HUES48 (cell line): ENCODE results near the gene ATP2C1.
A peak's percentile ranks its signal among the peaks of the same experiment; 100 is the strongest.

Experiments used
- H3K27ac ChIP-seq: one replicate; pipeline ENCODE4 v1.7.0; 2013; ENCODE audit warnings: low read depth, low read length, inconsistent platforms
- H3K27me3 ChIP-seq: 2 replicates; pipeline ENCODE4 v1.6.1; 2013; ENCODE audit warnings: mild to moderate bottlenecking, low read length; ENCODE audit not compliant: control insufficient read depth, insufficient read depth
- H3K36me3 ChIP-seq: 2 replicates; pipeline ENCODE4 v1.6.1; 2013; ENCODE audit warnings: low read length; ENCODE audit not compliant: control insufficient read depth, insufficient read depth
- H3K4me1 ChIP-seq: 2 replicates; pipeline ENCODE4 v1.6.1; 2013; ENCODE audit warnings: mild to moderate bottlenecking, low read length; ENCODE audit not compliant: control insufficient read depth, insufficient read depth
- H3K4me3 ChIP-seq: 2 replicates; pipeline ENCODE4 v1.5.1; 2013; ENCODE audit warnings: mild to moderate bottlenecking, low read depth, low read length
- H3K9ac ChIP-seq: 2 replicates; pipeline ENCODE4 v1.6.1; 2013; ENCODE audit warnings: mild to moderate bottlenecking, low read depth, low read length, moderate library complexity
- H3K9me3 ChIP-seq: 2 replicates; pipeline ENCODE4 v1.6.1; 2013; ENCODE audit warnings: low read length; ENCODE audit not compliant: control insufficient read depth, insufficient read depth

ATP2C1 gene

DNA sequence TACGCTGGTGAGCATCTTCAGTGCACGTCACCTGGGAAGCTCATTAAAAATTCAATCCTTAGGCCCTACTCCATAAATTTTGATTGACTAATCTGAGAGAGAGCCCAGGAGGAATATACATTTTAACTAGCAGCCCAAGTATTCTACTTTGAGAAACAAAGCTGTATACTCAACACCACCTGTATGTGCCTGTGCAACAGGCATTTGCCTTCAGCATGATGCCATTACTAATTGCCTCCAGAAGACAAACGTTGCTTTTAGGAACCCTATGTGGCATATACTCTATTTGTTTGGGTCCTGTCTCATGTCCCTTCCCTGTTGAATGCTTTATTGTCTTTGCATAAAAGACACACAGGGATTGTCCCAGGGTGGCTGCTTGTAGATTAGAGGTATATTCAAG, 125.1 kb downstream of the ATP2C1 start:
- Histone ChIP-seq H3K9ac (no peak overlapping the region), H3K27ac (no peak overlapping the region), H3K4me1 (no peaks in the 10 kb centered on the region), H3K4me3 (no peak overlapping the region), H3K9me3 (no peaks in the 10 kb centered on the region), H3K36me3 (peaks cover 41% of the 10 kb centered on the region), H3K27me3 (no peaks in the 10 kb centered on the region)

DNA sequence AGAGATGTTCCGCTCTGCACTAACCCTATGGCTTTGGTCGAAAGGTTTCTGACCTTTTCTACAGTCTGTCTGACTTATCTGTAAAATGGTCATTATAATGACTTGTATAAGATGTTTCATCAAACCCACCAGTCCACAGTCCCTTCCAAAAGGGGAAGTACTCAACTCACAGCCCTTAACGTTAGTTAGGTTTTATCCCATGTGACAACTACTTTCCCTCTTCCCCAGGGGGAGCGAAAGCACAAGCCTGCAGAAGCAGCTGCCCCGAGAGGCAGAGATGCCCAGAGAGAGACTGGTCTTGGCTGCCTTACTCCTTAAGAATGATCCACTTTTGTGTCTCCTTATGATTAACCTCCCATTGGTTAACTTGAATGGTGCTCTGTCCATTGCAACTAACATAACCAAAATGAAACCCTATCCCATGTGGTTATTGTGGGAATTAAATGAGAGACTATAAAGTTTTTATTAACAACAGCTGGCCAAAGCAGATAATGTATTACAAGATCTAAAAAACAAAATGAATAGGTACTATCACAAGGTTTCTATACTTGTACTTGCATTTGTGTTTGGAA, 126.3 kb downstream of the ATP2C1 start:
- Histone ChIP-seq H3K4me3 (no peak overlapping the region), H3K27me3 (no peaks in the 10 kb centered on the region), H3K27ac (no peak overlapping the region), H3K36me3 (peaks cover 38% of the 10 kb centered on the region), H3K4me1 (no peaks in the 10 kb centered on the region), H3K9ac (no peak overlapping the region), H3K9me3 (no peaks in the 10 kb centered on the region)

DNA sequence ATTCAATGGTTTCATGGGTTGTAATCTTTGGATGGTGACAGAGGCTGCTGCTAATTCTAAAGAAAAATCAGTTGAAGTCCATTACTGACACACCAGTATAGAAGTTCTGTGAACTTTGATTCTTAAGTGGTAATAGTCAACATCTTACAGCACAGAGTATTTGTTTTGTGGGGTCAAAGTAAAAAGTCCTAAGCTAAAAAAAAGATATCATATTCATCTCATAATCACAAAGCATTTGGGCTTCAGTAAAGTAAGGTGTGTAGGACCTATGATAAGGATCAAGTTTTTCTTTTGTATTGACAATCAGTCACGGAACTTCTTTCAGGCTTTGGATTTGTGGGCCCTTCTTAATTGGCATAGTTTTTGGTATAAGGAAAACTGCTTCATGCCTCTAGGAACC, 131.7 kb downstream of the ATP2C1 start:
- H3K27me3 ChIP-seq = no peaks in the 10 kb centered on the region
- 0 out of 2 replicates have a peak, but pooled peaks cover 3% of the 10 kb centered on the region for H3K4me1 ChIP-seq
- H3K4me3 ChIP-seq = peak overlapping the region; percentile 90
- no peak overlapping the region for H3K9ac ChIP-seq
- H3K27ac ChIP-seq = no peak overlapping the region
- H3K9me3 ChIP-seq = no peaks in the 10 kb centered on the region
- H3K36me3 ChIP-seq = peaks cover 11% of the 10 kb centered on the region; the same call in 1 of the 2 replicates

DNA sequence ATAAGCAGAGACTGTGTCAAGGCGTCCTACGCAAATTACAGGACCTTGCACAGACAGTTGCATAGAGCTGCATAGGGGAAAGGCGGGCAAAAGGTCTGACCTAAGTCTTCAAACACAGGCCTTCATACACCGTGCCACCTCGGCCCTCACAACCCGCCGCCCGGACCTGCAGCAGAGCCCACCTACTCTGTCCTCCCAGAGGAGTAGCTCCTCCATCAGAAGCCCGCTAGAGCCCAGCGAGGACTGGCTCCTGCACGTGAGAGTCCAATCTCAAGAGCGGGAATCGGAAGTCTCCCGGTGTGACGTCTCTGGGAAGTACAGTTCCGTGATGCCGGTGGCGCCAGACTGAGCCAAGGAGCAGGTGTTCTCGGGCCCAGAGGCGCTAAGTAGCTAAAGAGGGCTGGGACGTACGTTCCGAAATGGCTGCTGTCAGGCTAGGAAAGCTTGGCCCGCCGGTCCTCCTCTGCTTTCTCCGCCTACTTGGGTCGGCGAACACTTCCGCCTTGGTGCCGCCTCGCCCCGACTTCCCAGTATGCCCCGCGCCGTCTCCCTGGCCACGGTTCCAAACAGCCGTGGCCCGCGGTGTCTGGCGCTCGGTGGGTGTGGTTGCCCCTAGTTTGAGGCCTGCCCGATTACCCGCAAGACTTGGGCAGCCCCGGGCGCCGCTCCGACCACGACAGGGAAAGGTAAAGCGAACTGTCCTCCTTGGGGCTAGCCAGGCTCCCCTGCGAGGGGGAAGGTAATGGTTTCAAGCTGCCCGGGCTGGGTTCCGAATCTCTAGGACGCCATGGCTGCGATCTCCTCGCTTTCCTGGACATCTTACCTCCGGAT, 132.7 kb downstream of the ATP2C1 start, which contains the start of the genes ASTE1 and NEK11:
Gene ASTE1, minus strand, starts transcription at position 505 of the 831 bp plus-strand sequence. CDS start 1,519 bp downstream, outside the sequence.
Gene NEK11, plus strand, starts transcription at position 557 of the 831 bp plus-strand sequence. CDS start 2,832 bp downstream, outside the sequence.
- H3K27ac ChIP-seq = peak within 1 kb of the TSS; percentile 78
- peak within 1 kb of the TSS; percentile 84 for H3K9ac ChIP-seq
- 0 out of 2 replicates have a peak, but pooled peaks cover 3% of the 10 kb centered on the region for H3K4me1 ChIP-seq
- no peaks in the 10 kb centered on the region for H3K9me3 ChIP-seq
- H3K27me3 ChIP-seq = no peaks in the 10 kb centered on the region
- peaks cover 11% of the 10 kb centered on the region; the same call in 1 of the 2 replicates for H3K36me3 ChIP-seq
- H3K4me3 ChIP-seq = peak within 1 kb of the TSS; percentile 90

DNA sequence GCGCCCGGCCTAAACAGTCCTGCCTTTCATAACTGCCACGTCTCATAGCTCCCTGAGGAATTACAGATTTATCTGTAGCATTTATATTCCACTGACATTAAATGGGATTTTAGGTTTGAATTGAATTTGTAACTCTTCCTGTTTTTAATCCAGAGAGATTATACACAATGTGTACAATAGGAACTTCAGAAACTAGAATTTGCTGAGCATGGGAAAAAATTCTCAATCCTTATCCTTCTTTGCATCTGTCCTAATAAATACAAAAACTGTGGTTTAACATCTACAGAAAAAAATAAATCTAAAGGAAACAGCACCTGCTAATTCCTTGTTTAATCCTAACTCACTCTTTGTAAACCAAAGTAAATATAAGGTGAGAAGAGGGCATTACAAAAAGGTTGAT, 135.0 kb downstream of the ATP2C1 start:
- Histone ChIP-seq H3K9me3 (no peaks in the 10 kb centered on the region), H3K9ac (no peak overlapping the region), H3K4me3 (no peak overlapping the region), H3K27me3 (no peaks in the 10 kb centered on the region), H3K36me3 (peaks cover 11% of the 10 kb centered on the region; the same call in 1 of the 2 replicates), H3K27ac (no peak overlapping the region), H3K4me1 (0 out of 2 replicates have a peak, but pooled peaks cover 3% of the 10 kb centered on the region)

DNA sequence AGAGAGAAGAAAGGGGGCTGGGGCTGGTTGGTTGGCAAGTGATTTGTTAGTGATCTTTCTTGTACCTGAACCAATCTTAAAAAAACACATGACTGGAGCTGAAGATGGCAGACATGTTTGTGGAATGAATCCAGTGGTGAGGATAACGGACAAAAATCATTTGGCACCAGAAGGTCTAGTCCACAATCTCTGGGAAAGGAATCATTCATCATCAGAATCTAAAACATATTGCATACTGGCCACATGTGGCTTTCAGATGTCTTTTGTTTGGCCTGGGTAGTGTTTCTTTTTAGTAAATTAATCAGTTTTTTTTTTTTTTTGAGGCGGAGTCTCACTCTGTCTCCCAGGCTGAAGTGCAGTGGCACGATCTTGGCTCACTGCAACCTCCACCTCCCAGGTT, 137.8 kb downstream of the ATP2C1 start:
- no peaks in the 10 kb centered on the region for H3K36me3 ChIP-seq
- no peak overlapping the region for H3K4me3 ChIP-seq
- no peak overlapping the region for H3K27ac ChIP-seq
- no peaks in the 10 kb centered on the region for H3K27me3 ChIP-seq
- H3K4me1 ChIP-seq = 0 out of 2 replicates have a peak, but pooled peaks cover 3% of the 10 kb centered on the region
- H3K9ac ChIP-seq = no peak overlapping the region
- no peaks in the 10 kb centered on the region for H3K9me3 ChIP-seq

DNA sequence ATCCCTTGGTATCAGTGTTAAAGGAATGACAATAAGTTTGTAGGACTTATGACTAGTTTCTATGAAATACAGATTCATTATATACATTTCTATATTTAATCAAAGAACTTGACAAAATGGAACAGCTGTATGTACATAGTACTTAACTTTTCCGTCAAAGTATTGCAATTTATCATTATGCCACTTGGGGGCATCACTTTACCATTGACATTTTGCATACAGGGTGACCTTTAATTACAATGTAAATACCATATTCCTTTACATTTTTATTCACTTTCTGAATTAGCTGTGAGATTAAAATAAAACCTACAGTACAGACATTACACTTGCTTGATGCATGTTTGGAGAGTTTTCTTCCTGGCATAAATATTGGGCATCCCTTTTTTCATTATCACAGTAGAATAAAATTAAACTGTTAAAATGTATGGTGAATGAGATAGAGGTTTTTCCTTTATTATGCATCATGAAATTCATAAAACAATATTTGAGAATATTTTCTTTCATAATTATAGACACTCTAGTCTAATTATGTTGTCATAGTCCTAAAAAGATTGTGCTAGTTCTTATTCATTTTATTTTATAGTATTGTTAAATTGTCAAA, 139.7 kb downstream of the ATP2C1 start:
- H3K36me3 ChIP-seq = no peaks in the 10 kb centered on the region
- H3K4me3 ChIP-seq = no peak overlapping the region
- no peak overlapping the region for H3K9ac ChIP-seq
- no peaks in the 10 kb centered on the region for H3K9me3 ChIP-seq
- no peak overlapping the region for H3K27ac ChIP-seq
- no peaks in the 10 kb centered on the region for H3K27me3 ChIP-seq
- no peaks in the 10 kb centered on the region for H3K4me1 ChIP-seq

DNA sequence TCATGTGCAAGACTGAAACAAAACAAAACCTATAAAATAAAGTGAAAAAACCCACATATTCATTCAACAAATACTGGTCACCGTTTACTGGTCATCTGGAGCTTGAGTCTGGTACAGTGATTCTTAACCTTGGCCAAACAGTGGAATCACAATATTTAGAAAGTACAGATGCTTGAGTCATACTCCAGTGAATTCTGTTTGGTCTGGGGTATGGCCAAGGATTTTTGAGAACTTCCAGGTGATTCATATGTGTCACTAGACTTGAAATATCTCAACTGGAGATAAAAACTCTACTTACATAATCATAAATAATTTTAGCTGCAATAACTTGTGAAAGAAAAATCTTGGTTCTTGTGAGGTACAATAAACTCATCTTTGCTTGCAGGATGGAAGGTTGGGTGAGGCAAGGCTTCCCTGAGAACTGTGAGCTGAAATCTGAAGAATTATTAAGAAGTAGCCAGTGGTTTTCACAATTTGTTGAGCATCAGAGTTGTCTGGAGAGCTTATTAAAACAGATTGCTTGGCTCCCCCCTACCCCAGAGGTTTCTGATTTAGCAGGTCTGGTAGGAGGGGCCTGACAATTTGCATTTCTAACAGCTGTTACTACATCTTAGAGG, 142.4 kb downstream of the ATP2C1 start:
- Histone ChIP-seq H3K27me3 (no peaks in the 10 kb centered on the region), H3K4me1 (no peaks in the 10 kb centered on the region), H3K36me3 (no peaks in the 10 kb centered on the region), H3K9ac (no peak overlapping the region), H3K4me3 (no peak overlapping the region), H3K27ac (no peak overlapping the region), H3K9me3 (no peaks in the 10 kb centered on the region)

DNA sequence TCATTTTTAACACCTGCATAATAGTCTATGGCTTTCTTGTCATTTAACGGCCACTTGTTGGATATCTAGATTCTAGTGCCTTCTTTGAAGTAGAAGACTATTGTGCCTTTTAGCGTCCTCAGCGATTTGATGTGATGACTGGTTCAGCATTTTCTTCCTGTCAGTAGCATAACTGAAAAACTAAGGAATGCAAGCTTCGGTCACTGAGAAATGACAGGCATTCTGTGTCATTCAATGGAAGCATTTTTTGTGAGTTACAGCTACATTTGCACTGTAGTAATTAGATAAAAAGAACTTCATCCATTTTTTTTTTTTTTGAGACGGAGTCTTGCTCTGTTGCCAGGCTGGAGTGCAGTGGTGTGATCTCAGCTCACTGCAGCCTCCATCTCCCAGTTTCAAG, 143.1 kb downstream of the ATP2C1 start:
- H3K9ac ChIP-seq = no peak overlapping the region
- no peaks in the 10 kb centered on the region for H3K27me3 ChIP-seq
- no peaks in the 10 kb centered on the region for H3K9me3 ChIP-seq
- H3K36me3 ChIP-seq = no peaks in the 10 kb centered on the region
- H3K27ac ChIP-seq = no peak overlapping the region
- no peak overlapping the region for H3K4me3 ChIP-seq
- no peaks in the 10 kb centered on the region for H3K4me1 ChIP-seq

DNA sequence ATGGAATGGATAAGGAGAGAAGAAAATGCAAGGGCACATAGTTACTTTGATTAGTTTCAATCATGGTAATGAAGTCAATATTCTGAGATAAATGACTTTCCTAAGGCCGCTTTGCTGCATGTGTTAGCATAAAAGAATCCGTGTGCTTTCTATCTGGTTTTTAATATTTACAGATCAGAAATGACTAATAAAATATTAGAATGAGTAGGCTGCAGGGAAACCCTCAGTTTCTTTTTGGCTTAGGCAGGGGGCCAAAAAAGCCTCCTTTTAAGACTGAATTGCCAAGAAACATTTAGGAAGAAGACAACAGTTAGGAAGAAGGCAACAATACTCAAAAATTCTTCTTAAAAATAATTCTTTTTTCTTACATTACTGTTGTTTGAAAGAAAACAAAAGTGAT, 144.4 kb downstream of the ATP2C1 start:
- H3K9ac ChIP-seq = no peak overlapping the region
- H3K27me3 ChIP-seq = no peaks in the 10 kb centered on the region
- no peaks in the 10 kb centered on the region for H3K4me1 ChIP-seq
- no peaks in the 10 kb centered on the region for H3K36me3 ChIP-seq
- H3K27ac ChIP-seq = no peak overlapping the region
- no peaks in the 10 kb centered on the region for H3K9me3 ChIP-seq
- no peak overlapping the region for H3K4me3 ChIP-seq
